NAMALWA (cell line): ENCODE data around the gene TERT.
"Not testable (repeated sequence)": the region's sequence is repeated elsewhere in the genome, so short reads cannot be mapped to it uniquely, and the experiment has no call there.

Experiments used
- DNase-seq: peaks from one replicate; pipeline ENCODE4 v3.0.0-alpha.2; 2015; ENCODE audit warnings: low spot score

The TERT gene

DNA sequence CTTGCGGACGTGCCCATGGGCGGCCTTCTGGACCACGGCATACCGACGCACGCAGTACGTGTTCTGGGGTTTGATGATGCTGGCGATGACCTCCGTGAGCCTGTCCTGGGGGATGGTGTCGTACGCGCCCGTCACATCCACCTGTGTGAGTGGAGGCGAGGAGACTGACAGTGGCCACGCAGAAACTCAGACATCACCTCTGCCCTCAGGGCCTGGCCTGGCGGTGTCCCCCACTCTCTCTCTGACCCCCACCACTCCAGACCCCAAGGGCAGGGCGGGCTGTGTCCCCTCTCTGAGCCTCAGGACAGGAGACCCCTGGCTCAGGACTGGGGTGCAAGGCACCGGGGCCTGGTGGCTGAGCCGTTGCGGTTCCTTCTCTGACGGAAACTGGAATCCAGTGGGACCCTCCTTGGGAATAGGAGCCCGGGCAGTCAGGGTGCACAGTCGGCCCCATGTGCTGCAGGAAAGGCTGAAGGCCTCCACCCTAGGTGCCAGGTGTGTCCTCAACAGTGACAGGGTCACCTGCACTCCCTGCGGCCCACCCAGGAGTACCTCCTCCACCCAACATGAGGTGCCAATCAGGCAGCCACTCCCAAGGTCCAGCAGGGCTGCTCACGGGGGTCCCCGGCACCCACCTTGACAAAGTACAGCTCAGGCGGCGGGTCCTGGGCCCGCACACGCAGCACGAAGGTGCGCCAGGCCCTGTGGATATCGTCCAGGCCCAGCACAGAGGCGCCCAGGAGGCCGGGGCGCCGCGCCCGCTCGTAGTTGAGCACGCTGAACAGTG, 16.0 kb downstream of the TERT start:
- no peak for DNase-seq

DNA sequence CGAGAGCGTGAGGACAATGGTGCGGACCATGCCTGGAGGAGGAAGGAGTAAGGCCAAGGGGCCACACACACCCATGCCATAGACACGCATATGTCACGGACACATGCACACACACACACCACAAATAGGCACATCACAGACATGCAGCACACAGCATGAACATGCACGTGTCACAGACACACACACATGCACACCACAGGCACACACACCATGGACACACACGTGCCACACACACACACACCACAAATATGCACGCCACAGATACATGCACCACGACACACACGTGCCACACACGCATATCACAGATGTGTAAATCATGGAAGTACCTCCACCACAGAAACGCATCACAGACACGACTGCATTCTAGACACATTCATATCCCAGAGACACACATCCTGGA, 16.7 kb downstream of the TERT start:
- DNase-seq: no peak

DNA sequence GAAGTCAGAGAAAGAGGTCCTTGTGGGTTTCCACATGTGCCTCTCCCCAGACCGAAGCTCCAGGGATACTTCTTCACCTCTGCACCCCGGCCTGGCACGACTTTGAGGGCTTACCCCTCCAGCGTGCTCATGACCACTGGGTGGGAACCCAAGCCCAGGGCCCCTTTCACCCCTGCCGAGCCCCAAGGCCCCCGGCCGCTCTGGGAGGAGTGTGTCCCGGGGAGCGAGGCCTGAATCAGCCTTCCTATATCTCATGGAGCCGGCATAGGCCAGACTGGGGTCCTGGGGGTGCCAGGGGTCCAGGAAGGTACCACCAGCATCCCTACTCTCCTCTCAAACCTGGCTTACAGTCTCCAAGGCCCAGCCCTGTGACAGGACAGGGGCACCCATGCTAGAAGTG, 17.1 kb downstream of the TERT start:
- no peak for DNase-seq

DNA sequence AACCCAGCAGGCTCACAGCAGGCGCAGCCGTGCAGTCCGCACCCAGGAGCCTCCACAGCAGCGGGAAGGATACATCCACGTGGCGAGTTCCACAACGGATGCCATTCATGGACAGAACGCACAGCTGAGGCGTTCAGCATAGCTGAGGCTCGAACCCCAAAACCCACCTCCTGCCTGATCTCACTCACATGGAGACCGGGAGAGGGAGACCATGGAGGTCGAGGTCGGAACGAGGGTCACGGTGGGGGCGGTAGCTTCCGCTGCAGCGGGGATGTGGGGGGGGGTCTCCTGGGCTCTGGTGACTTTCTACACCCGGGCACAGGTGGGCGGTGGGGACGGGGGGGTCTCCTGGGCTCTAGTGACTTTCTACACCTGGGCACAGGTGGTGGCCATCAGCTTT, 17.5 kb downstream of the TERT start:
- no peak for DNase-seq

DNA sequence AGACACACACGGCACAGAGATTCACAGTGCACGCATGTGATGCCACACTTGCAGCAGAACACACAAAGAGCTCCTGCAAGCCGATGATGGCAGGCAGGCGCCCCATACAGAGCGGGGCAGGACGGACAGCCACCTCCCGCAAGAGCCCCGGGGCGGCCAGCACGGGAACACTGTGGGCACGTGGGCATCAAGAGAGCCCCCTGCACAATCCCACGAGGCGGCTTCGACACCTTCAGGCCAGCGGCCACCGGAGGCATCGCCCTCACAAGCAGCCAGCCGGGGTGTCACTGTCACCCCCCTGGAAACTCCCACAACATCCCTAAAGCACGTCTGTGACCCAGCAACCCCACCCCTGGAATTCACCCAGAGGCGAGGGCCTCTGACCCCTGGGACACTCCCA, 17.9 kb downstream of the TERT start:
- no peak for DNase-seq

DNA sequence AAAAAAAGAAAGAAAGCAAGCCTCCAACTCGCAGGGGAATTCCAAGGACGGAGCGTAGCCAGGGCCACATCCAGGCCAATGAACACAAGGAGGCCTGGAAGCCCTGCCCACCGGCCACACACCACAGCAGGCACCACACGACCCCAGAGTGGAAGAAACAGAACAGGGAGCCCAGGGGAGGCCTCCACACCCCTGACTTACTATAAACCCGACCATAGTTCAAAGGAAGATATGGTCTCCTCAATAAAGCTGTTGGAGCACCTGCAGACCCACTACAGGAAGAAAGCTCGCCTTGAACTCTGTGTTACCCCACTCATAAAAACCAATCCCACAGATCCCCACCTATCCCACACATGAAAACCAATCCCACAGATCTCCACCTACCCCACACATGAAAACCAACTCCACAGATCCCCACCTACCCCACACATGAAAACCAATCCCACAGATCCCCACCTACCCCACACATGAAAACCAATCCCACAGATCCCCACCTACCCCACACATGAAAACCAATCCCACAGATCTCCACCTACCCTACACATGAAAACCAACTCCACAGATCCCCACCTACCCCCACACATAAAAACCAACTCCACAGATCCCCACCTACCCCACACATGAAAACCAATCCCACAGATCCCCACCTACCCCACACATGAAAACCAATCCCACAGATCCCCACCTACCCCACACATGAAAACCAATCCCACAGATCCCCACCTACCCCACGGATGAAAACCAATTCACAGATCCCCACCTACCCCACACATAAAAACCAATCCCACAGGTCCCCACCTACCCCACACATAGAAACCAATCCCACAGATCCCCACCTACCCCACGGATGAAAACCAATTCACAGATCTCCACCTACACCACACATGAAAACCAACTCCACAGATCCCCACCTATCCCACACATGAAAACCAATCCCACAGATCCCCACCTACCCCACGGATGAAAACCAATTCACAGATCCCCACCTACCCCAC, 19.2 kb downstream of the TERT start:
- not testable (repeated sequence) for DNase-seq

DNA sequence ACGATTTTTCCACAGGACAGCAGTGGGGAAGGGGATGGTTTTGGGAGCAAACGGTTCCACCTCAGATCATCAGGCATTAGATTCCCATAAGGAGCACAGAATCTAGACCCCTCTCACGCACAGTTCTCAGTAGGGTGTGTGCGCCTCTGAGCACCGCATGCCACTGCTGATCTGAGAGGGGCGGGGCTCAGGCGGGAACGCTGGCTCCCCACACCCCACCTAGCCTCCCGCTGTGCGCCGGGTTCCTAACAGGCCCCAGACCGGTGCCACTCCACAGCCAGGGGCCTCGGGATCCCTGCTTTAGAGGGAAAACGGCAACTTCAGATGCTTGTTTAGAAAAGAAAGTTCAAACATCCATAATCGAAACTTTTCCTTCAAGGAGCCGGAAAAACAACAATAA, 20.4 kb downstream of the TERT start:
- no peak for DNase-seq

DNA sequence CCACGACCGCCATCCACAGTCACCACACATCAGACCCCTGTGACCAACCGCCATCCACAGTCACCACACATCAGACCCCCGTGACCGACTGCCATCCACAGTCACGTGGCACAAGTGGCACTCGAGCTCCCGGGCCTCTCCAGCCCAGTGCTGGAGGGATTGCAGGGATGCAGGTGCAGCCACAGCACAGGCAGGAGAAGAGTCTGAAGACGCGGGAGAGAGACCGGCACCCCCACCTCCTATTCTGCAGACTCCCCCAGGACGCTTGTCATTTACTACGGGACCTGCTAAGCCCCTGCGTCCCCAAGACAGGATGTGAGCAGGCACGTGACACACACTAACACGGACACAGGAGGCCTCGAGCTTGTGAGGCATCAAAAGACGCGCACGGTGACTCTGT, 21.1 kb downstream of the TERT start:
- DNase-seq: no peak

DNA sequence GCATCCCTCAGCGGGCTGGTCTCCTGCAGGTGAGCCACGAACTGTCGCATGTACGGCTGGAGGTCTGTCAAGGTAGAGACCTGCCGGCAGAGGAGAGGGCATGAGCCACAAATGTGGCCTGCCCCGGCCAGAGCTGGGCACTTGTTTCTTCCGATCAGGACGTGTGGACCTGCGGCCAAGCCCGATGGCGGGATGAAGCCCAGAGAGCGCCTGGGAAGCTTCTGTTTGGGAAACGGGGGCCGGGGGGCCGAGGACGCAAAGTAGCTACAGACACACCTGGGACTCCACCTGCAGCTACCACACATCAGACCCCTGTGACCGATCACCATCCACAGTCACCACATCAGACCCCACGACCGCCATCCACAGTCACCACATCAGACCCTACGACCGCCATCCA, 22.7 kb downstream of the TERT start:
- DNase-seq: no peak

DNA sequence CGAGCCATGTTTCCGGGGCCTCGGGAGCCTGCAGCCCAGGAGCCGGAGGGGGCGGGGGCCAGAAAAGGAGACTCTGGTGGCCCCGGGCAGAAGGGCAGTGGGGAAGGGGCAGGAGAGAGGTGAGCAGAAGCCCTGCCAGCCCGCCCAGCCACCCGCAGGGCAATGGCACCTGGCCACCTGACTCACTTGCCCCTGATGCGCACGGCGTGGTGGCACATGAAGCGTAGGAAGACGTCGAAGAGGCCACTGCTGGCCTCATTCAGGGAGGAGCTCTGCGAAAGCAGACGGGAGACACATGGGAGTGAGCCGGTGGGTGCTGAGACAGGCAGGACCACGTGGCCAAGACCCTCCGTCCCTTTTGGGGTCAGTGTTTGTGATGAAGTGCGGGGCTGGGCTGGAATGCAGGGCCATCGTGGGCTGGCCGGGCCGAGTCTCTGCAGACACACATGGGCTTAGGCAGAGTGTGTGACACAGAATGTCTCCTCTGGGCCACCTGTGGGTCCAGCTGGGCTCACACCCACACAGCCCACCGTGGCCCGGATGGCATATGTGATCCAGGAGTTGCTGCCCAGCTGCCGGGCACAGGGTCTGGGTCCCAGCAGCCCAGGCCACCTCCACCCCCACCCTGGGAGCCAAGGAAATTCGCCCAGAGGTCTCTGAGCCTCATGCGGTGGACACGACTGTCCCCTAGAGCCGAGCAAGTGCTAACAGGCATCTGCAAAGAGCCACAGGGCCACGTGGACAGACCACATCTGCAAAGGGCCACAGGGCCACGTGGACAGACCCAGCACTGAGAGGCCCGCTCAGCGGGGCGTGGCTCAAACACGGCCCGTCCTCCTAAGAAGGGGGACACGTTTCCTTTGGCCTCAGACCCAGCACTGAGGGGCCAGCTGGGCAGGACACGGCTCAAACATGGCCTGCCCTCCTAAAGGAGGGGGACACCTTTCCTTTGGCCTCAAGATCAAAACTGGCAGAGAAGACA, 23.6 kb downstream of the TERT start:
- DNase-seq: no peak

DNA sequence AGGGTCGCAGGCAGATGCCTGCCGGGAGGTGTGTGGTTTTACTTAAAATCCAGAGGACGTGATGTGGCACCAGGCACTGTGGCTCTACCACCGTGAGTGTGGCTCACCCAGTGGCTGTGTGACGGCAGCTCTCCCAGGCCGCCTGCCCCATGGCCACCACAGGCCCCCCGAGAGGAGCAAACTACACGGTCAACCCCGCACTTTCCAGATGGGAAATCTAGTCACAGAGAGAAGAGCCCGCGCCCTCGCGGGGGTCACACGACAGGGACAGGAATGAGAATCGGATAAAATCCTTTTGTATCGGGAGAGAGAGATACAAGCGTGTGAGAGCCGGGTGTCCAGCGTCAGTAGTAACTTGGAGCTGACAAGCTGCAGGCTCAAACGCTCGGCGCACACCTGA, 24.4 kb downstream of the TERT start:
- no peak for DNase-seq

DNA sequence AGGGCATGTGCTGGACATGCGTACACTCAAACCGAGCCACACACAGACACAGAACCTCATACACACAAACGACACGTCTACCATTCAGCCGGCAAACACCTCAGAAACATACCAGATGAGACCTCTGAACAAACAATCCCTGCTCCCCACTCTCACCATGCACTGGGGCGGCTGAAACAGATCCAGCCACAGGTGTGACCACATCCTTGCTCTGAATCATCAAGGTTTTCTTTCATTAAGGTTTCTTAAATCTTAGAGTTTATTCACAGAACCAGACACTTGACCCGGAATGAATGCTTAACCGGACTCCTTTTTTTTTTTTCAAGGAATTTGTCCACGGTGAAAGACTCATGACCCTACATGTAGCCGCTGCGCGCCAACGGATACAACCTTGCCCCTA, 26.2 kb downstream of the TERT start:
- DNase-seq: no peak

DNA sequence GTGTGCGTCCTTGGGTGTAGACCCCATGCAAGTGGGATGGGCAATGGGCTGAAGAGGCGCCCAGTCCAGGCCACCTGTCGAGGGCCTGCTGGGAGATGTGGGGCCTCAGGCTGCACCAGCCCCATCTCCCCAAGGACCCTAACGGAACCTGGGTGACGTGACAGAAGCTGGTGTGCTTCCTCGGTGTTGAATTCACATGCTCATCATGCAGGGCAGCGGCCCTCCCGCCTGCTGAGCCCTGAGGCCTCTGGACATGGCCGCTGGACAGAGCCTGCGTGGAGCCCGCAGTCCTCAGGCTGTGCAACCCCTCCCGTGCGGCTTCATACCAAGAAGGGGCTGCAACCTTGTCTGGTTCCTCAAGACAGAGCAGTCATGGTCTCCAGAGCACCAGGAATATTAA, 26.8 kb downstream of the TERT start:
- DNase-seq: no peak

DNA sequence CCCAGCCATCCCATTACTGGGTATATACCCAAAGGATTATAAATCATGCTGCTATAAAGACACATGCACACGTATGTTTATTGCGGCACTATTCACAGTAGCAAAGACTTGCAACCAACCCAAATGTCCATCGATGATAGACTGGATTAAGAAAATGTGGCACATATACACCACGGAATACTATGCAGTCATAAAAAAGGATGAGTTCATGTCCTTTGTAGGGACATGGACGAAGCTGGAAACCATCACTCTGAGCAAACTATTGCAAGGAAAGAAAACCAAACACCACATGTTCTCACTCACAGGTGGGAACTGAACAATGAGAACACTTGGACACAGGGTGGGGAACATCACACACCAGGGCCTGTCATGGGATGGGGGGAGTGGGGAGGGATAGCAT, 27.4 kb downstream of the TERT start:
- not testable (repeated sequence) for DNase-seq

DNA sequence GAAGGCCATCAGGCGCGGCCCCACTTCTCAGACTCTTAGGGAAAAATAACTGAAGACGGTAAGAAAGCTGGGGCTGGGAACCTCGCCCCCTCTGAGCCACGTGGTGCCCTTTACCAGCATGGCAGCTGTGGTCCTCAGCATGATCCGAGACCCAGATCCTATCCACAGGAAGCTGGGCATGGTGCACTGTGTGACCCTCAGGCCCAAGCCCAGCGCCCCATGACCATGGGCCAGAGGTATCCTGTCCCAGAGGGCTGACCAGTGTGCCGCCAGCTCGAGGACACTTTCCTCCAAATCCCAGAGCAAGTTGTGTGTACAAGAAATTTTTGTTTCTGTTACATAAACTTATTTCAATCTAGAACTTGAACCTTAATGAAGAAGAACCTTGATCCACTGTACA, 28.1 kb downstream of the TERT start:
- DNase-seq: no peak

DNA sequence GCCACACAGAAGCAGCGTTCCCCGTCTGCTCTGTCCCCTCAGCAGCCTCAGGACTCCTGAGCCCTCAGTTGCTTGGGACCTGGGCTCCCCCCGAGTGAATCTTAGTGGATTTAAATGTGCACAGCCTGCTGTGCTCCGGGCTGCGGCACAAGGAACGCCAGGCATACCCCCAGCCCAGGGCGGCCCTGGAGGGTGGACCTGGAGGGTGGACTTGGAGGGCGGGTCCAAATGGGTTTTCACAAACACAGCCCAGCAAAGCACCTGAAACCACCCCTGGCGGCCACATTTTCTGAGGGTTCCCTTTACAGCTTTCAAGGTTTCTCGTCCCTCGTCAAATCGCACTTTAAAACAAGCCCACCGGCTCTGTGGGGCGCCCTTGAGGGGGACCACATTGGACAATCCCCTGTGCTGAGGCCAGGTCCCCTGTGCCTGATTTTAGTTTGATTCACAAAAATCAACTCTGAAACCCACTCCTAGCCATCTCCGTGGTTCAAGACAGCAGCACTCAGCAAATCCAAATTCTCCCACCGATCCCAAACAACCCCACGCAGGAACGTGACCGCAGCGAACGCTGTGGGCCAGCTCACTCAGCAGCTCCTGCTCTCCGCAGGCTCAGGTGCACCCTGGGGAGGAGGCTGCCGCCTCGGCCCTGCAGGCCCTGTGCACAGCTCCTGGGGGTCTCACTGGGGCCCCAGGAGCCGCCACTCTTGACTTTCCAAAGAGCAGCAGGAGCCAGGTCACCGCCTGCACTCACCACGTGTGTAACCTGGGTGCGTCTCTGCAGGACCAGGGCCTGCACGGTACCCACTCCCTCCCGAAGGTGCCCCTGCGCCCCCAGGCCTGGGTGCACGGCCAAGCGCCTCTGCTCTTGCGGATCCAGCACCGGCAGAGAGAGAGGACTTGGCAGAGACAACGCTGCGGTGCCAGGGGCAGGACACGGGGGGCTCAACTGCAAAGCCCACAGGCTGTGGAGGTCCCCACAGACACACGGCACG, 29.1 kb downstream of the TERT start:
- DNase-seq: no peak

DNA sequence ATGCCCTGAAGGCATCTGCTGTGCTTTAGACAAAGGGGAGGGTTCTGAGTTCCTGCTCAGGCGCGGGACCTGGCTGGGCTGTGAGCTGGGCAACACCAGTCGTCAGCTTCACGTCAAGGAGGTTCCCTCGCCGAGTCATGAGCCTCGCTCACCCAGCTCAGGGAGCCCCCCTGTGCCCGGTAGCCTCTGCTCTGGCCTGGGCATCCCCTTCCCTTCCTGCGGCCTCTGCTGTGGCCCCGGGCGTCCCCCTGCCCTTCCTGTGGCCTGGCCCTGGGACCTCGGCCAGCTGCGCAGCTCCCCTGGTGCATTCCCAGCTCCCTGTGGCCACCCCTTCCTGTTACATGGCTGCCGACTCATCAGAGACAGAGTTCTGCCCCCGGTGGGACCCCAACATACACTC, 29.8 kb downstream of the TERT start:
- no peak for DNase-seq

DNA sequence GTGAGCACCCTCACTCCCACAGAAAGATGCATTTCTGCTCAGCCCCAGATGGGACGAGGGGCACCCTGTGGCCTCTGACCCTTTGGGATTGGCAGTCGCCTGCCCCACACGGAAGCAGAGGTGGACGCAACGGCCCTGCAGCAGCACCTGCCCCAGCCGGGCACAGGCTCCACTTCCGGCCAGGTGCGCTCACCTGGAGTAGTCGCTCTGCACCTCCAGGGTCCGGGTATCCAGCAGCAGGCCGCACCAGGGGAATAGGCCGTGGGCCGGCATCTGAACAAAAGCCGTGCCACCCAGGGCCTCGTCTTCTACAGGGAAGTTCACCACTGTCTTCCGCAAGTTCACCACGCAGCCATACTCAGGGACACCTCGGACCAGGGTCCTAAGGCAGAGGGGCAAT, 30.7 kb downstream of the TERT start:
- DNase-seq: no peak

DNA sequence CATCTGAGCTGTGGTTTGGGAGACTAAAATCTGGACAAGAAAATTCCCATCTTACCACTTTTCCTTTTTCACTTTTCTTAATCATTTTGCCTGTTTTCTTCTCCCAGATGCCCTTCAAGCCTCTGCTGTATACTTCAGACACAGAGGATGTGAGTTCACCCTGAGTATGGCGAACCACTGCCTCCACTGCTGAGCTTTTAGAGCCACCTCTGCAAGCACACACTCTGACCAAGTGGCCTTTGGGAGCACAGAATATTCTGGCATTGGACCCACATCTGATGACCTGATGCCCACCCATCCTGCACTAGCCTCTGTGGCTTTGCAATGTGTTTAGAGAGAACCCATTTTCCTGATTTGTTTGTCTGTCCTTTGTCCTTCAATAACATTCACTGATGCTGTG, 32.5 kb downstream of the TERT start:
- DNase-seq: no peak

DNA sequence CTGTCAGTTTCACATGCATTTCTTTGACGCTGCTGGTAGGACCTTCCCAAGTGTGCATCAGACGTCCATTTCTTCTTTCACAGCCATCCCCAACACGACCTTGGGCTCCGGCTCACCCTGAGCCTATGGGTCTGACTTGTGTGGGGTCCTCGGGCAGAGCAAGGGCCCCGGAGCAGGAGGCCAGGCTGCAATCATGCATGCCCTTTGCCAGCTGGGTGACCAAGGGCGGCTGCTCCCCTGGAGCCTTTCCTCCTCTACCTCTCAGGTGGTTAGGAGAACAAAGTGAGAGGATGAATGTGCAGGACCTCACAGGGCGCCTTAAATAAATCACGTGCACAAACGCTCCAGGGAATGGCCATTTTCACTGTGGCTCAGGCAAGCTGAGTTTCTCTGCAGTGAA, 33.2 kb downstream of the TERT start:
- no peak for DNase-seq
